ENCODE data around the gene WDR86.

WDR86 gene

DNA sequence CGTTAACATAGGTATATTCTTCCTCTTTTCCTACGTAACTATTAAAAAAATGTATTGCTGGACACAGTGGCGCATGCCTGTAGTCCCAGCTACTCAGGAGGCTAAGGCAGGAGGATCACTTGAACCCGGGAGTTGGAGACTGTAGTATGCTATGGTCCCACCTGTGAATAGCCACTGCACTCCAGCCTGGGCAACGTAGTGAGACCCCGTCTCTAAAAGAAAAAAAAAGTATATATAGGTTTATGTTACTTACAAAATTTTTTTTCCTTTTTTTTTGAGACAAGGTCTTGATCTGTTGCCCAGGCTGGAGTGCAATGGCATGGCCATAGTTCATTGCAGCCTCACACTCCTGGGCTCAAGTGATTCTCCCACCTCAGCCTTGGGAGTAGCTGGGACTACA is 62.6 kb downstream of the WDR86 start:
- DNase-seq (ENCODE audit: low read depth), result no peak

DNA sequence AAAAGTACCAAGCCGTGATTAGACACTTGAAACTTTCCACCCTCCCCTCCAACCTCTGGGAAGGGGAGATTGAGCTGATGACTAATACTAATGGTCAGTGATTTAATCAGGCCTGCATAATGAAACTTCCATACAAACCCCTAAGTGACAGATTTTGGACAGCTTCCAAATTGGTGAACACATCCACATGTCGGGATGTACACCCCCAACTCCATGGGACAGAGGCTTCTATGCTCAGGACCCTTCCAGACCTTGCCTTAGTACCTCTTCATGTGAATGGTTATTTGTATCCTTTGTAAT is 63.4 kb downstream of the WDR86 start:
- no peak for DNase-seq (ENCODE audit: low read depth)

DNA sequence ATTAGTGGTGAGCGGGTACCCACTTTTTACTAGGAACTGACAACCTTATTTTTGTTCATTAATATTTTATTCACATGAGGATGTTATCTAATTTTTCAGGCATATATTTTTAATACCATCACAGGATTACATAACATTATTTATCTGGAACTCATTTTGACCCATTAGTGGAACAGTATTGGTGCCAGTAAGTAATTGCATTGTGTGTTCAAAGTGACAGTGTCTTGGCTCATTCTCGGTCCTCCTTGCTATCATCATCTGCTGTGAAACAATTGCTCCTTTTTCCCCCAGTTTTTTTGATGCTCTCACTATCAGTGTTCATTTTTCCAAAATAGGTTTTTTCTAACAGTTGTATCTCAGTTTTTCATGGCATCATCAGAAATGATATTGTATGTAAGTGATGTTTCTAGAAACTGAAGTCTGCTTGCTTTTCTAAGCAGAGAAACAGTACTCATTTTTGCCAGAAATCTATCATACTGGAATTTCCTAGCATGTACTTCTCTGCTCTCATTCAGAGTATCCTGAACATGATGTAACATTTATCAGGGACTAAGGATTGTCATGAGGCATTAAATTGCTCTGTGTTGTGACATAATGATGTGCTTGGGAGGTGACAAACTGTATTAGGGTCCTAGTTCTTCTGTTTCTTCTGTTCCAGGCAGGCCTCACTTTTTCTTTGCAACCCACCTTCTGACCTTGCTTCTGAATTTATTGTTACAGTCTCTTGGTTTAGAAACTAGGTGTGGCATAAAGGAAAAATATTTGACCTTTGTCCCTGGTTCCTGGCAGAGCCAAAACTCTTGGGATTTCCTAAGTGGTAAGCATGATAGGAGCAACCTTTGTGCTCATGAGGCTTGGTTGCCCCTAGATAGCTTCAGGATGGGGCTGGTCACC is 64.0 kb downstream of the WDR86 start:
- no peak for DNase-seq (ENCODE audit: low read depth)

DNA sequence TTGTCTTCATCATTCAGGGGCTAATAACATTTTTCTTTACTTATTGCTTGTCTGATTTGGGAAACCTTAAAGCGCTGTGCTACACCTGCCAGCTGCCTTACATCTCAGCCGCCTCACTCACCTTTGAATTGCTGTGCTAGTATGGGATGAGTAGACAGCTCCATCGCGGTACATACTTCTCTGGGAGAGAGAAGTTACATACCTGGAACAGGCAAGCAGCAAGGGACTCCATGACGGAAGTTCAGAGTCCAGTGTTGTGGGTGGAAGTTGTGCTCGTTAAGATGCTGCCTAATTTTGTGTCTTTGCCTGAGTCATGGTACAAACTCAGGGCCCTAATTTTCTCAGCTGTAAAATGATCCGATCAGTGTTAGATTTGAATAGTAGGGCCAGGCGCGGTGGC is 66.3 kb downstream of the WDR86 start:
- DNase-seq (ENCODE audit: low read depth), result no peak

DNA sequence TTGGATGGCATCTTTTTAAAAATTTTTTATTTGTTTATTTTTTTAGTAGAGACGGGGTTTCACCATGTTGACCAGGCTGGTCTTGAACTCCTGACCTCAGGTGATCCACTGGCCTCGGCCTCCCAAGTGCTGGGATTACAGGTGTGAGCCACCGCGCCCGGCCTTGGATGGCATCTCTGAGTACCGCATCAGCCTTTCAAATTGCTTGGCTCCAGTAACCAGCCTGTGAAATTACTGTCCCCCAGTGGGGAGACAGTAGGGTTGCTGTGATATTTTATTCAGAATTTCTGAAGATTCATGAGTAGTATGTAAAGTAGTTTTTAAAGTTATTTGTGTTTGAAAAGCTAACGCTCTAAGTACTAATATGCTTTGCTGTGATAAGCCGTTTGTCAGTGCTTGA is 67.0 kb downstream of the WDR86 start:
- peak; percentile 19 for DNase-seq (ENCODE audit: low read depth)

DNA sequence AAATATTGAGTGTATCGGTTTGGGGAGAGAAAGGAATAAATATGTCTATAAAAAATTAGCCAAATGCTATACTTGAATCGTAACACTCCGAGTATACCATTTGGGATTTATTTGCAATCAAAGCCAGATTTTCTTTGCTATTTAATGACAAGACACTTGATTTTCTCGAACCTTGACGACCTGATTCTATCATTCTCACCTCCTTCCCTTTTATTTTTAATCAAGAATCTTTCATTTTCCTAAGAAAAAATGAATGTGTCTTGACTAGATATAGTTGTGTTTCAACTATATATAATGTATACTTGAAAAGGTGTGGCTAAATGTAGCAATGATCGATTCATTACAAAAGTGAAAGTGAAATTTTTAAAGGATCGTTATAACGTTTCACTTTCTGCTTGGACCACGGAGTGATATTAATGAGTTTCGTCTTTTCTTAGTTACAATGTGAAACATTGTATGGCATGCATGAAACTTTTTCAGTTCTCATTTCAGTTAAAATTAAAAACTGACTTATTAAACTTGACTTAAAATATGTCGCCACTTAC is 67.7 kb downstream of the WDR86 start:
- DNase-seq (ENCODE audit: low read depth), result no peak

DNA sequence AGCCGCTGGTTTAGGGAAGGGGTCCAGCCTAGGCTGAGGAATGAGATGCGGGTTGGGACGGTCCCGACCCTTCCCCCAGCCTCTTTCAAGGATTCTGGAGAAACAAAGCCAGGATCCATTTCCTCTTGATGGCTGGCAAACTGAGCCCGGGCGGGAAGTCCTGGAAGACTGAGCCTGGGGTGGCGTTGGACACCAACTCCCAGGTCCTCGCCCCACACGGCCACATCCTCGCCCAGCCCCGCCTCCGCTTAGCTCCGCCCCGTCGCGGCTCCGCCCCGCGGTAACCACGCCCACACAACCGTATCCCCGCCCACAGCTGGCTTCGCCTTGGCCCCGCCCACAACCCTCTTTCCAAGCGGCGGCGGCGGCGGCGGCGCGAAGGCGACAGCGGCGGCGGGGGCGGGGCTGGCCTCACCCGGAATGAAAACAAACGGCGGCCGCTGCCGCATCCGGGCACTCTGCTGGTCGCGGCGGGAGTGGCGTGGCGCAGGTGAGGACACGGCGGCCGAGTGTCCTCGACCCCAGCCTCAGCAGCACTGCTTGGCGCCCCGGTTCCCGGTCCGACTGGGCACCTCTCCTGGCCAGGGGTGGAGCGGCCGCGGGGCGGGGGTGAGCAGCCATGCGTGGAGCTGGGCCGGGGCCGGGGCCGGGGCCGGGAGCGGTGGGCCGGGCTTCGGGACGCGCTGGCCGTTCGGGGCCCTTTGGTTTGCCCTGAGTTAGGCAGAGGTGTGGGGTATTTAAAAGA is 68.3 kb downstream of the WDR86 start, which contains the start of gene NUB1:
NUB1 (plus strand) TSS at position 456 of the 745 bp plus-strand sequence. CDS start 3,538 bp downstream, outside the sequence.
- DNase-seq (ENCODE audit: low read depth), result peak; percentile 87

DNA sequence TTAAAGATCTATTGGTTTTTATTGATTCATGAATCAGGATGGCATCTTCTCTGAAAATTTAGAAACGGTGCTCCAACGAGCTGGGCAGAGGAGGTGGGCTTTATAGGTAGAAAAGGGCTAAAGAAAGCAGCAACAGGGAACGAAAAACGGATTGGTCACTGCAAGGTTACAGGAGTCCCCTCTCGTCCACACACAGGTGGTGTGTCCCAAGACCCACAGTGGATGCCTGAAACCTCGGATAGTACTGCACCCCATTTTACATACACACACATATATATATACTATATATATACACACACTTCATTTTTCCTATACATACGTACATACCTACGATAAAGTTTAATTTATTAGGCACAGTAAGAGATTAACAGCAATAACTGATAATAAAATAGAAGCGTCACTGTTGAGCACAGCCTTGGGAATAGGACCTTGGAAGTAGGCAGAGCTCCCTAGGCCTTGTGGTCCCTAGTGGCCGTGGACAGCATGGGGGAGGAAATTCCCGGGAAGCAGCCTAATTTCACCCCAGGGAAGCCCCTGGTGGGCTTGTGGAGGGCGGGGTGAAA is 69.0 kb downstream of the WDR86 start:
- DNase-seq (ENCODE audit: low read depth), result peak; percentile 15

DNA sequence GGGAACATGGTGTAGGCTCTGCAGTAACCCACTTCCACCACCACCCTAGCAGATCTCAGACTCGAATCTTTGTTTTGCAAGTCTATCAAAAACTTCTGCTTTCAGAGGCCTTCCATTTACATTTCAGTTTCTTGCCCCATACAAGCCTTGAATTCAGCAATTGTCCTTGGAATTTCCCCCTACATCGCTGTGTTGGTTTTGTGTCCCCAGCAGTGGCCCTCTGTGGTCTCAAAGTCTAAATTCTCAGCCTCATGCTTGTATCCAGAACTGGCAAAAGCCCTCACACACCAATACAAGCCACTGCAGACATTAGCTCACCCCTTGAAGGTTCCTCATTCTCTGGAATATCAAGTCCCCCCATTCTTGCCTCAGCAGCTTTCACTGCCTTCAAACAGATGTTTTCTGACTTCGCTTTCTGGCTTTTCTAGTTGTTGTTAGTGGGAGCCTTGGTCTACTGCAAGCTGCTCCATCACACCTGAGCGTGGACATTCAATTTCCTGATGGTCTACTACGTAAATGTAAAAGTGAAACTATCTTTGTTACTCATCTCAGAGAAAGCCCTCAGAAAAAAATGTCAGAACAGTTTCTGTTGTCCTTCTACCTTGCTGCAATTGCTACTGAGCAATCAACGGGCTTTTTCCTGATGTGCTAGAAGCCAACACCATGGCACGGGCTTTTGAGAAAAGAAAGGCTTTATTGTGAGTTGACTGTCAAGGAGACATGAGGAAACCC is 70.0 kb downstream of the WDR86 start:
- no peak for DNase-seq (ENCODE audit: low read depth)

DNA sequence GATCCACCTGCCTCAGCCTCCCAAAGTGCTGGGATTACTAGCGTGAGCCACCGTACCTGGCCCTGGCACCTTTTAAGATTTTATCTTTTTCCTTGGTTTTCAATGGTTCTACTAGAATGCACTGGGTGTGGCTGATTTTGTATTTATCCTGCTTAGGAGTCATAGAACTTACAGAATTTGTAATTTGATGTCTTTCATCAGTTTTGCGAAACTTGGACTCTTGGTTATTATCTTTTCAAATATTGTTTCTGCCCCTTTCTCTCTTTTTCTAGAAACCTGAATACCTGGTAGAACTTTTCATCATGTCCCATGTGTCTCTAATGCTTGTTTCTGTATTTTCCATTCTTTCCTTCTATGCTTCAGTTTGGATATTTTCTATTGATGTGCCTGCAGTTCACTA is 71.0 kb downstream of the WDR86 start:
- no peak for DNase-seq (ENCODE audit: low read depth)

DNA sequence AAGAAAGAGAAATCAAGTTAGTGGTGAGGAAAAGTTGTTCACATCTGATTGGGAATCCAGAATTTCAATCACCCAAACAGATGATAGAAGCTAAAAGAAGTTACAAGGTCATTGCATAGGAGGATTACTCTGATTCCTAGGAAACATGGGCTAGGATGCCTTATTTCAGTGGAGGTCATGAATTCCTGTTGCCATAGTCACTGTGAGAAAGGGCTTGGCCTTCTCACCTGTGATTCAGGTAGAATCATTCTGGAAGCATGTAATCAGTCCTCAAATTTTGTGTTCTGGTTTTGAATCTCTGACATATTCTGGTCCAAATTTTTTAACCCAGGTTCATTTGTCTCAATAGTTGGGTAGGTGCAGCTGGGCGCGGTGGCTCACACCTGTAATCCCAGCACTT is 72.5 kb downstream of the WDR86 start:
- DNase-seq (ENCODE audit: low read depth), result no peak

DNA sequence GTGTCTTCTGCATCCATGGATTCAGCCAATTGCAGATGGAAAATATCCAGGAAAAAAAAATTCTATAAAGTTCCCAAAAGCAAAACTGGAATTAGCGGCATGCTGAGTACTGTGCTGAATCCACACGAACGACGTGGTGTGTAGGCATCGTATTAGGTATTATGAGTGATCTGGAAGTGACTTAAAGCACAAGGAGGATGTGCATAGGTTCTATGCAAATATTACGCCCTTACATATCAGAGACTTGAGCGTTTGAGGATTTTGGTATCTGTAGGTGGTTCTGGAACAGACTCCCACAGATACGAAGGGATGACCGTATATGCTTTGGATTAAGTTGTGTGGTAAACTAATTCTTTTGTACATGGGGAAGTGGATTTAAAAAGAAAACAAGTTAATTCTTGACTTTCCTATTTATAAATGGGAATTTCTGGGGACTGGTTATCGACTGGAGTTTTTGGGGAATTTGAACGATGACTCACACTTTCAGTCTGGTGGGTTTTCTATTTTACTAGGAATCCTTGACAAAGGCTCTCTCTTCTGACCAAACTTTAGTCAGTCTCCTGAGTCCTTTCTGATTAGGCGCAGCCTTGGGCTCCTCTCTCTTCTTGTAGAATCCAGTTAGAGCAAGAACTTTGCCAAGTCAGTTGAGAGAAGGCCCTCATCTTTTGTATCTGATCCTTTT is 73.7 kb downstream of the WDR86 start:
- DNase-seq (ENCODE audit: low read depth), result no peak

DNA sequence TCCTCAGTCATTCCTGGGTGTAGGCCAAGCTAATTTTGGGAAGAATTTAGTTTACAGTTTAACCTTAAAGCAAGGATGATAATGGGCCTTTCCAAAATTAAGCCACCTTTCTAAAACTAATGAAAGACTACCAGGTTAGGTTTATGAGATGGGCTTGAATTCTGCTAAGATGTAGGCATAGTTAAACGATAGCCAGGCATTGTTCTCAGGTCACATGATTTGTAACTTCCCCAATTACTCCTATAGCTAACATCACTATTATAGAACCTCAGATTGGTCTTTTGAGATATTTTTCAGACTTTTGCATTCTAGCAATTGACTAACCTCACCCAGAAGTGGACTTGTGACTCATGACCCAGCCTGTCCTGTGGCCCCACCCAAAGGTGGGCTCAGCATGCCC is 75.2 kb downstream of the WDR86 start:
- DNase-seq (ENCODE audit: low read depth), result no peak

Measured in ELR (cell line).